Trophoblast cell (in vitro differentiated cells and primary cell): ENCODE measurements around the gene PAX7.
A peak's percentile ranks its signal among the peaks of the same experiment; 100 is the strongest.

Source experiments
- DNase-seq, 2 donors: peaks; one replicate each; pipeline ENCODE4 v3.0.0-alpha.2; 2016
- H2AFZ ChIP-seq: 2 replicates; pipeline ENCODE4 v1.6.1; 2013; ENCODE audit warnings: low read length, moderate library complexity, mild to moderate bottlenecking; ENCODE audit not compliant: insufficient read depth, poor library complexity
- H2AK5ac ChIP-seq: 2 replicates; pipeline ENCODE4 v1.6.1; 2013; ENCODE audit warnings: mild to moderate bottlenecking, low read length
- H2BK120ac ChIP-seq: 2 replicates; pipeline ENCODE4 v1.6.1; 2013; ENCODE audit warnings: low read length, mild to moderate bottlenecking, moderate library complexity; ENCODE audit not compliant: insufficient read depth, poor library complexity
- H2BK12ac ChIP-seq: 2 replicates; pipeline ENCODE4 v1.6.1; 2013; ENCODE audit warnings: mild to moderate bottlenecking, low read length, moderate library complexity
- H2BK5ac ChIP-seq: 2 replicates; pipeline ENCODE4 v1.6.1; 2013; ENCODE audit warnings: low read length, low read depth, moderate library complexity, mild to moderate bottlenecking; ENCODE audit not compliant: poor library complexity
- H3K14ac ChIP-seq: 2 replicates; pipeline ENCODE4 v1.6.1; 2013; ENCODE audit warnings: mild to moderate bottlenecking, low read length
- H3K18ac ChIP-seq: 2 replicates; pipeline ENCODE4 v1.6.1; 2013; ENCODE audit warnings: mild to moderate bottlenecking, low read length
- H3K23ac ChIP-seq: 2 replicates; pipeline ENCODE4 v1.6.1; 2013; ENCODE audit warnings: low read length
- H3K27ac ChIP-seq: 2 replicates; pipeline ENCODE4 v1.5.1; 2013; ENCODE audit warnings: low read depth, mild to moderate bottlenecking, inconsistent platforms, low read length, moderate library complexity
- H3K27me3 ChIP-seq: 2 replicates; pipeline ENCODE4 v1.6.1; 2013; ENCODE audit warnings: inconsistent platforms, mild to moderate bottlenecking, low read length, moderate library complexity; ENCODE audit not compliant: insufficient read depth
- H3K36me3 ChIP-seq, 2 experiments: 1 replicate in 1 of 2; 2 replicates in 1 of 2; pipeline ENCODE4 v1.6.1; 2013; ENCODE audit warnings: low read length in 2 of 2, mild to moderate bottlenecking in 2 of 2, moderate library complexity in 1 of 2; ENCODE audit not compliant: insufficient read depth in 2 of 2, control insufficient read depth in 1 of 2
- H3K4ac ChIP-seq: 2 replicates; pipeline ENCODE4 v1.6.1; 2013; ENCODE audit warnings: low read depth, mild to moderate bottlenecking, low read length, moderate library complexity
- H3K4me1 ChIP-seq, 2 experiments: 1 replicate in 1 of 2; 2 replicates in 1 of 2; pipeline ENCODE4 v1.6.1; 2013; ENCODE audit warnings: low read length in 2 of 2, mild to moderate bottlenecking in 2 of 2, moderate library complexity in 1 of 2; ENCODE audit not compliant: insufficient read depth in 2 of 2, control insufficient read depth in 1 of 2
- H3K4me2 ChIP-seq: 2 replicates; pipeline ENCODE4 v1.6.1; 2013; ENCODE audit warnings: inconsistent platforms, mild to moderate bottlenecking, low read length, moderate library complexity
- H3K4me3 ChIP-seq: 2 replicates; pipeline ENCODE4 v1.5.1; 2013; ENCODE audit warnings: mild to moderate bottlenecking, low read depth, low read length, inconsistent platforms
- H3K79me1 ChIP-seq: one replicate; pipeline ENCODE4 v1.6.1; 2013; ENCODE audit warnings: low read length
- H3K79me2 ChIP-seq: 2 replicates; pipeline ENCODE4 v1.6.1; 2013; ENCODE audit warnings: low read length, mild to moderate bottlenecking; ENCODE audit not compliant: control insufficient read depth, insufficient read depth, poor library complexity
- H3K9ac ChIP-seq: 2 replicates; pipeline ENCODE4 v1.6.1; 2013; ENCODE audit warnings: mild to moderate bottlenecking, low read length
- H3K9me3 ChIP-seq: 2 replicates; pipeline ENCODE4 v1.6.1; 2013; ENCODE audit warnings: low read depth, mild to moderate bottlenecking, control low read depth, inconsistent platforms, low read length; ENCODE audit not compliant: insufficient read depth
- H4K12ac ChIP-seq: 2 replicates; pipeline ENCODE4 v1.6.1; 2013; ENCODE audit warnings: low read depth, mild to moderate bottlenecking, low read length, moderate library complexity
- H4K8ac ChIP-seq: 2 replicates; pipeline ENCODE4 v1.6.1; 2013; ENCODE audit warnings: low read depth, mild to moderate bottlenecking, low read length, moderate library complexity
- H4K91ac ChIP-seq: one replicate; pipeline ENCODE4 v1.6.1; 2013; ENCODE audit warnings: low read depth, mild to moderate bottlenecking, low read length, moderate library complexity
- WGBS: extraction: QIAGEN DNeasy Blood & Tissue Kit; methylation state at CpG from one replicate; pipeline ENCODE4 v1.1.7; 2013; ENCODE audit warnings: missing lambda C conversion rate; ENCODE audit not compliant: insufficient read length, insufficient coverage; ENCODE audit errors: extremely low coverage; 5-methylcytosine and 5-hydroxymethylcytosine counted together

PAX7 gene

GRCh38 chr1:18658831-18659230 is 28.2 kb downstream of the PAX7 start:
- Histone ChIP-seq H2AK5ac (no peak overlapping the region), H3K4me1 (no peaks in the 10 kb centered on the region), H3K9me3 (no peaks in the 10 kb centered on the region), H3K23ac (no peak overlapping the region), H3K27me3 (no peaks in the 10 kb centered on the region), H3K4me3 (no peak overlapping the region), H2BK12ac (no peak overlapping the region), H3K18ac (no peak overlapping the region), H3K27ac (no peak overlapping the region), H3K4me2 (no peak overlapping the region), H4K91ac (no peak overlapping the region), H3K79me1 (no peaks in the 10 kb centered on the region), H2BK5ac (no peak overlapping the region), H3K79me2 (no peaks in the 10 kb centered on the region), H2BK120ac (no peak overlapping the region), H3K9ac (peak overlapping the region; percentile 11), H2AFZ (no peak overlapping the region), H4K8ac (no peak overlapping the region), H4K12ac (no peak overlapping the region), H3K14ac (no peak overlapping the region), H3K36me3 (no peaks in the 10 kb centered on the region), H3K4ac (no peak overlapping the region)
- no peak for DNase-seq
- WGBS = no CpG with 5 or more reads among the region's 1 CpG

GRCh38 chr1:18661404-18662285 is 31.0 kb downstream of the PAX7 start:
- no peak overlapping the region for H3K4me3 ChIP-seq
- H4K8ac ChIP-seq = no peak overlapping the region
- DNase-seq = no peak
- no peak overlapping the region for H3K4ac ChIP-seq
- H4K91ac ChIP-seq = no peak overlapping the region
- H3K9ac ChIP-seq = no peak overlapping the region
- no peaks in the 10 kb centered on the region for H3K27me3 ChIP-seq
- H3K27ac ChIP-seq = no peak overlapping the region
- no peak overlapping the region for H3K4me2 ChIP-seq
- WGBS = no CpG with 5 or more reads among the region's 17 CpGs
- H2BK12ac ChIP-seq = no peak overlapping the region
- H3K79me2 ChIP-seq = no peaks in the 10 kb centered on the region
- H3K23ac ChIP-seq = no peak overlapping the region
- no peak overlapping the region for H2BK5ac ChIP-seq
- H3K36me3 ChIP-seq = no peaks in the 10 kb centered on the region
- no peak overlapping the region for H3K14ac ChIP-seq
- H3K9me3 ChIP-seq = no peaks in the 10 kb centered on the region
- H2AFZ ChIP-seq = no peak overlapping the region
- no peaks in the 10 kb centered on the region for H3K79me1 ChIP-seq
- H2AK5ac ChIP-seq = no peak overlapping the region
- no peak overlapping the region for H4K12ac ChIP-seq
- H3K18ac ChIP-seq = no peak overlapping the region
- no peak overlapping the region for H2BK120ac ChIP-seq
- no peaks in the 10 kb centered on the region for H3K4me1 ChIP-seq

GRCh38 chr1:18662286-18662639 is 31.6 kb downstream of the PAX7 start:
- Histone ChIP-seq H3K4ac (no peak overlapping the region), H4K8ac (no peak overlapping the region), H3K9me3 (no peaks in the 10 kb centered on the region), H2BK5ac (no peak overlapping the region), H4K91ac (no peak overlapping the region), H3K79me1 (no peaks in the 10 kb centered on the region), H3K36me3 (no peaks in the 10 kb centered on the region), H3K79me2 (no peaks in the 10 kb centered on the region), H3K4me1 (no peaks in the 10 kb centered on the region), H2BK12ac (no peak overlapping the region), H3K4me2 (no peak overlapping the region), H2AK5ac (no peak overlapping the region), H3K4me3 (no peak overlapping the region), H3K27me3 (no peaks in the 10 kb centered on the region), H2BK120ac (no peak overlapping the region), H3K18ac (no peak overlapping the region), H2AFZ (no peak overlapping the region), H3K23ac (no peak overlapping the region), H3K14ac (no peak overlapping the region), H3K27ac (no peak overlapping the region), H4K12ac (no peak overlapping the region), H3K9ac (no peak overlapping the region)
- no CpG with 5 or more reads among the region's 5 CpGs for WGBS
- DNase-seq = no peak

- Histone ChIP-seq H3K14ac (no peak overlapping the region), H3K23ac (no peak overlapping the region), H3K36me3 (no peaks in the 10 kb centered on the region), H3K9me3 (no peaks in the 10 kb centered on the region), H2BK12ac (no peak overlapping the region), H4K12ac (no peak overlapping the region), H3K4me1 (no peaks in the 10 kb centered on the region), H3K79me1 (no peaks in the 10 kb centered on the region), H3K4ac (no peak overlapping the region), H3K27ac (no peak overlapping the region), H3K18ac (no peak overlapping the region), H4K91ac (no peak overlapping the region), H3K27me3 (no peaks in the 10 kb centered on the region), H2AK5ac (no peak overlapping the region), H4K8ac (no peak overlapping the region), H3K4me3 (no peak overlapping the region), H3K9ac (no peak overlapping the region), H2BK5ac (no peak overlapping the region), H2BK120ac (no peak overlapping the region), H3K4me2 (no peak overlapping the region), H2AFZ (no peak overlapping the region), H3K79me2 (no peaks in the 10 kb centered on the region)
- DNase-seq = no peak
- WGBS = no CpG with 5 or more reads among the region's 7 CpGs
Measured at GRCh38 chr1:18666317-18666920, 35.8 kb downstream of the PAX7 start.
